ENCODE data around the gene MAD1L1.
A peak's percentile ranks its signal among the peaks of the same experiment; 100 is the strongest.

Gene MAD1L1

DNA sequence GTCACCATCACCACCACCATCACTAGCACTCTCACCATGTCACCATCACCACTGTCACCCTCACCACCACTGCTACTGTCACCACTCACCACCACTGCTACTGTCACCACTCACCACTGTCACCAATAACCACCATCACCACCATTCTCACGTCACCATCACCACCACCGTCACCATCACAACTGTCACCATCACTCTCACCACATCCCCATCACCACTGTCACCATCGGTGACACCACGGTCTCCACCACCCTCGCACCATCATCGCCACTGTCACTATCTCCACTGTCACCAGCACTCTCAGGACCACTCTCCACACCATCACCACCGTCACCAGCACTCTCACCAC is 130.4 kb downstream of the MAD1L1 start:
- no peak for DNase-seq (ENCODE audit: low spot score)

DNA sequence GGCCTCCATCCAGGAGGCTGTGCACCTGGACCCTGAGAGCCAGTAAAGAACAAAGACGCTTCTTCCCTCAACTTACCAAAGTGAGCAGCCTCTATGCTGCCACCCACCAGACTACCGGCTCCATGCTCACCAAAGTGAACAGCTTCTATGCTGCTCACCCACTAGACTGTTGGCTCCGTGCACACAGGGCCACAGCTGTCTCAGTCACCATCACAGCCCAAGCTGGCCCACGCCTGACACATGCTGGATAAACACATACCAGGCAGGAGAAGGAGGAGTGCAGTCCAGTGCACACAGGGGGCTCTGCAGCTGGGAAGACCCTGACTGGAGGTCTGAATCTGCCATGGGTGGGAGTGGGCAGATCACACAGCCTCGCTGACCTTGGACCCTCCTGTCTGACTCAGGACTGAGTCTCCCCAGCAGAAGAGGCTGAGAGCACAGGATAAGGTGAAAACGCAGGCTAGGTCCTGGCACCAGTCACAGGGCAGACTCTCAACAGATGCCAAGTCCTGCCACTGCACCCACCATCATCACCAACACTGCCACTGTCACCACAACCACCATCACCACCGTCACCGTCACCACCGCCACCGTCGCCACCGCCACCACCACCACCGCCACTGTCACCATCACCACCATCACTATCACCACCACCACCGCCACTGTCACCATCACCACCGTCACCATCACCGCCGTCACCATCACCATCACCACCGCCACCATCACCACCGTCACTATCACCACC is 130.9 kb downstream of the MAD1L1 start:
- no peak for DNase-seq (ENCODE audit: low spot score)

DNA sequence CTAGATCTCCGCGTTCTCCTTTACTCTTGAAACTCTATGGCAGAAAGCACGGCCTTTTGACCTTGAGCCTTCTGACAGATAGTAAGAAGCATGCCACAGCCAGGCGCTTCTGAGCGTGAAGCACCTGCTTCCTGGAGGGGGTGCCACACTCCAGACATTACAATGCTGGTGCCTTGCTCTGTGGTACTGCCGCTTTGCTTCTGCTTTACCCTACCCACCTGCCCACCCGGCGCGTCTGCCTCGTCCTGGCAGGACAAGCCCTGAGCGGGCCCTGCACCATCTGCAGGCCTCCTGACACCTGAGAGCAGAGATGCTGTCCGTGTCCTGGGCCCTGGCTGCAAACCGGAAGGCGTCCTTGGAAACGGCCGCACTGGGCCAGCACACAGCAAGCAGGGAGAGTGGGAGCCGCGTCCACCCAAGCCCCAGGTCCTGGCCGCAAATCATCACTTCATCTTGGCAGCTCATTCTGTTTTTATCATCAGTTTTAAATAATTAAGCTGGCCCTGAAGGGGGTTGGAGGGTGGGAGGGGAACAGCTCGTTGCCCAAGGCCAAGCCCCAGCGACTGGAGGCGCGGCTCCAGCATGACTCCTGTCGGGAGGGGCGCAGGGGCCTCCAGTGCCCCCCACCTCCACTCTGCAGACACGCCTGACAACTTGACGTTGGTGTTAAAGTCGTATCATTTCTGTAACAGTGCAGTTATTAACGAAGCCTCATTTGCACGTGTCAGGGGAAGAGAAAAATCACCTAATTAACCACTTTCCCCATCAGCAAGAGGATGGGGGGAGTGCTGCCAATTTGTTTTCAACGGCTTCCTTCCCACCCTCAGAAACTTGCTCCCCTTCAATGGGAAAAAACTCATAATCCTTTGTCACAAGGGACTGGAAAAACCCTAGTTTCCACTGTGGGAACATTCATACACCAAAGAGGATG is 132.2 kb downstream of the MAD1L1 start:
- DNase-seq (ENCODE audit: low spot score): no peak

DNA sequence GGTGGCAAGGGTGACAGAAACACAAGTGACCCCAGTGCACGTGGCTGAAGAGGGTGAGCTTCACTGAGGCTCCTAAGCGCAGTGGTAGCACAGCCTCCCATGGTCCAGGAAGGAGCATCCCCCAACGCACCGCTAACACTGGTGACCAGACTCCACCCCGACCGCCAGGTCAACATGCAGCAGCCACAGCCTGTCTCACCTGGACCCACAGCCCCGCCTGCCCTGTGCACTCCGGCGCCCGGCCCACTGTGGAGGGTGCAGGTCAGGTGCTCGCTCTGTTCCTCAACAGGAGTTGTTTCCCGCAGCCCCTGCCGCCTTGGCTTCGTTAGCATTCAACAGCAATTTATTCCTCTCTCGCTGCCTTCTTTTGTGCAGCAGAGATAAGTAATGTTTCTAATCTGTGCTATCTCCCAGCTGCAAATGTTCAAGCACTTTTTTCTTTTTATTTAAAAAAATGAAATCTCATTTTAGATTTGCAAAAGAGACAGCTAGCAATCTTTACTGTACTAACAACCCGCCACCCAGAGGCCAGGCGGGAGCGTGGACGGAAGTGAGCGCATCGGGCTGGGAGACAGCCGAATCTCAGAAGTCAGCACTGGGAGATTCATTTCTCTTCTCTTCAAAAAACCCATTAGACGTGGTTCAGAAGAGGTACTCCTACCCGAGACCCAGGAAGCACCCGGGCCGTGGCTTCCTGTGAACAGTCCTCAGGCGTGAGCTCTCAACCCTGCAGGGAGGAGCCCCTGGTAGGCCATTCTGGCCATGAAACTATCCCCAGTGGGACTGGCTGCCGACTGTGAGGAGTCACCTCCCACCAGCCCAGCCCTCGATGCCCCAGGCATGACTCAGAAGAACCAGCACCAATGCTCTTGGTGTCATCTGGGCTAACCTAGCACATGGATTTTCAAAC is 133.4 kb downstream of the MAD1L1 start:
- DNase-seq (ENCODE audit: low spot score): no peak

DNA sequence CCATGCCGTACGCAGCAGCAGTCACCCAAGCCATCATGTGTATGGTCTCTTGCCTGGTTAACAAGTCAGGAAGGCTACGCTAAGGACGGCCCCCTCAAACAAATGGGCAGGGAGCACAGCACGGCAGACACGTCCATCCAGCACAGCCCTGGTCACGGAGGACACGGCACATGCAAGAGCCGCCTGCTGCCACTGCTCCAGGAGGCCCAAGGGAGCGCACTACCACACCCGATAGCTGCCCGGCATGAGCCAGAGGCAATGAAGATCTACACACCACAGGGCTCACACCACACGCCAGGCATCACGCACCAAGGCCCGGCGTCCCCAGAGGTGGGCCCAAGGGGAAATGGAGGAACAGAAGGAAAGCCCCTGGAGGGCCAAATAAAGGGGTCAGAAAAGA is 134.2 kb downstream of the MAD1L1 start:
- DNase-seq (ENCODE audit: low spot score): no peak

DNA sequence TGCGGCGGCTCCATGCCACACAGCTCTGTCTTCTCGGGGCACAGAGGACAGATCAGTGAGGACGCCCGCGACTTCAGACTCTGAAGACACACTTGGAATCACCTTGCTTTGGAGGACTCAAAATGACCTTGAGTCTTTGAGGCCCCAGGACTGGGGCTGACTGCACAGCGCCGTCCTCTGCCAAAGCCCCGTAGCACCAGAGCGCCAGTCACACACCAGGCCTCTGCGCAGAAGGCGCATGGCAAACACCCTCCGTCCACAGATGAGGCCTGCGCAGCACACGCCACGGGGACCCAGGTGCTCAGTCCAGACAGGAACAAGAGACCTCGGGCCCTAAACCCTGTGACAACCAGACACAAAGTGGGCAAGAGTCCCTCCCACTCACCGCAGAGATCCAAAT is 134.7 kb downstream of the MAD1L1 start:
- no peak for DNase-seq (ENCODE audit: low spot score)

DNA sequence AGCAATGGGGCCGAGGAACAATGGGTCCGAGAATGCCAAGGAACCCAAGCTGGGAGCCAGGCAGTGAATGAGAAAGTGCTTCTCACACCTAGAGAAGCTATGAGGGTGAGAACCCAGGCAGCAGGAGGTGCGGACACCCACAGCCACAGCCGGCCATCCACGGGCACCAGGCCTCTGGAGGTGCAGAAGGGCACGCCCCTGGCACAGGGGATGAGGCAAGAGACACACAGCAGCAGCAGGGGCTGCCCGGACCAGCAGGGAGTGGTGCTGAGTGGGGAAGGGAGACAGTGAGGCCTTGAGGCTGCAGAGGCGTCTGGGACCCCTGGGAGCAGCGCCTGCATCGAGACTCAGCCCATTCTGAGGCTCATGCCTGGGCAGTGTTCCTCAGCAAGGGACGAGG is 135.3 kb downstream of the MAD1L1 start:
- no peak for DNase-seq (ENCODE audit: low spot score)

DNA sequence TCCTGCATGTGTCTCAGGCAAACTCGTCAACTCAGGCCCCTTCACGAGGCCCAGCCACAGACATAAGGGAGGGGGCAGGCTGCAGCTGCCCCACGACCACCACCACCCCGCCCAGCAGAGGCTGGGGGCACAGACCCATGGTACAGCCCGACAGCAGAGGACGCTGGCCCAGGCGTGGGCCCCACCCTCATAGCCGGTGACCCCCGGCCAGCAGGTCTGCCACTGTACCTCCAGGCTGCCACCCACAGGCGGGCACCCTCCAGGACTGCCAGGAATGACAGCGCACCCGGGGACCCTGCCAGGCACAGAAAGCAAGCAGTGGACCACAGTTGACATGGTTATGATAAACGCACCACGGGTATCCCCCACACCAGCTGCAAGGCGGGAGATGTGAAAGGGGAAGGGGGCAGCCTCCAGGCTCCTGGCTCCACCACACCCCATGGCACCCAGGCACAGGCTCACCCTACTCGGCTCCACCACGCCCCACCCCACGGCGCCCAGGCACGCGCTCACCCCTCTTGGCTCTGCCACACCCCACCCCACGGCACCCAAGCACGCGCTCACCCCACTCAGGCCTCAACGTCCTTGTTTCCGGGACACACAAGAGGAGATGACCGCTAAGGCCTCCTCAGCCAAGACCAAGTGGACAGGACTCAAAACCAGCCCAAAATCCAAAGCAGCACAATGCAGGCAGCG is 135.9 kb downstream of the MAD1L1 start:
- DNase-seq (ENCODE audit: low spot score): no peak

DNA sequence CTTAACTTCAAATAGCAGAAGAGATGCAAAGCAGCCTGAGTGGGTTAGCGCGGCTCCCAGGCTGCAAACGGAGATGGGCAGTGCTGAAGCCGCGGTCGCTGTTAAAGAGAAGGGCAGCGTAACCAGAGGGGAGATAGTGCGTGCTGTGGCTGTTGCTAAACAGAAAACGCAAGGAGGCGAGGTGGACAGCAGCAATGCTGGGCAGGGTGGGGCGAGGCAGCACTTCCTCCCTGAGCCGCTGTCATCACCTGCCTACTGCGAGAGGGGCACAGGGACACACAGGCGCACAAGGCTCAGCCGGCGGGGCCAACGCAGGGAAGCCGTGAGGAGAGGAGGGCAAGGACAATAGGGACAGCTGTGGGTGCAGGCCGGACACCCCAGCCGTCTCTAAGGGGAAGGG is 137.3 kb downstream of the MAD1L1 start:
- no peak for DNase-seq (ENCODE audit: low spot score)

DNA sequence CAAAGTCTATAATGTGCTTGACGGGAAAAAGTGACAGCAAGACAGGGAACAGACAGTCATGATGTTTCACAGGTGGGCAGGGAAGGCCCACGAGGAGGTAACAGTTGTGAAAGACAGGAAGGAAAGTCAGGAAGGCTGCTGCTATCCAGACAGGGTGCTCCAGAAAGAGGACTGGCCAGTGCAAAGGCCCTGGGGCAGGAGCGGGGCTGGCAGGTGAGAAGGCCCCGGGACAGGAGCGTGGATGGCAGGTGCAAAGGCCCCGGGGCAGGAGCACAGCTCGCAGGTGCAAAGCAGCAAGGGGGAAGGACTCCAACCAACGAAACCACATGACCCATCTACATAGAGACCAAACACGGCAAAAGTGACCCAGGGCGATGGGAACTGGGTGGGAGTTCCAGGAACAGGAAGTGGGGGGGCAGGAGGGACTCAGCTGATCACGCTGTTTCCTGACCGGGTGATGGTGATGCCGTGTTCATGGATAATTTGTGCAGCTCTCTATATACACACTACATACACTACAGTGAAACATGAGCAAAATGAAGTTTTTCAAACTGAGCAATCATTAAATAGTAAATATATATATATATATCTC is 138.2 kb downstream of the MAD1L1 start:
- no peak for DNase-seq (ENCODE audit: low spot score)

DNA sequence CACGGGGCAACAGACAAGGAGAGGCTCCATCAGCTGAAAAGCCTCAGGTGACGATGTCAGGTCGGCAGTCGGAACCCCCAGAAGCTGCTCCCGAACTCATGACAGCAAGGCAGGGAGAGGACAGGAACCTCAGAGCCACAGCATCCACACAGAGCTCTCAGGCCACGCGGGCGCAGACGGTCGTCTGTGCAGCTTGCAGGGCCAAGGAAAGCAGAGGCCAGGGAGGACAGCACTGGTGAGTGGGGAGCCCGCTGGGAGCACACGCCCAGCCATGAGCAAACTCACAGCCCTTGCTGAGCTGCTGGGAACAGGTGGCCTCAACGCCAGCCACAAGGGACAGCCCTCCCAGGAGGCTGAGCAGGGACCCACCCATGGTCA is 138.9 kb downstream of the MAD1L1 start:
- DNase-seq (ENCODE audit: low spot score): no peak

DNA sequence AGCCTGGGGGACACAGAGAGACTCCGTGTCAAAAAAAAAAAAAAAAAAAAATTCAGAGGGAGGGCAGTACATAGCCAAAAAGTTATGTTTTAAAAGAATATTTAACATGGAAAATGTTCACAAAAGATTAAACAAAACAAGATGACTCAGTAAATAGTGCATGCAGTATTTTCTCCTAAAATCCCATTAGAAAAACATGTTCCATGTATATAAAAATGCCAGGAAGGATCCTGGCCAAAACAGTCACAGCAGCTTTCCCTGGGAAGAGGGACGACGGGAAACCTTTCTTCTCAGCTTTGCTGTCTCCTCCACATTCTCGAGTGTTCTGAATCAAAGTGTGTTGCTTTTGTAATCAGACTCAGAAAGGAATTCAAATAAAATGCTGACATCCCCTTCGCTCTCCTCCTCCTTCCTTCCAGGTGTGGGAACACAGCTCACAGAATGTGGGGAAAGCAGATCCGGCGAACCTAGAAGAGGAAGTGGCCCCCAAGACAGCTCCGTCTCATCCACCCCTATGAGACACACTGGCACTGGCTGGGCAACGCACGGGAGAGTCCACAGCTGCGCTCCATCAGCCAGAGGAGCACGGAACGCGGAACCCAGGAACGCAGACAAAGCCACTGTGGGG is 139.4 kb downstream of the MAD1L1 start:
- no peak for DNase-seq (ENCODE audit: low spot score)

DNA sequence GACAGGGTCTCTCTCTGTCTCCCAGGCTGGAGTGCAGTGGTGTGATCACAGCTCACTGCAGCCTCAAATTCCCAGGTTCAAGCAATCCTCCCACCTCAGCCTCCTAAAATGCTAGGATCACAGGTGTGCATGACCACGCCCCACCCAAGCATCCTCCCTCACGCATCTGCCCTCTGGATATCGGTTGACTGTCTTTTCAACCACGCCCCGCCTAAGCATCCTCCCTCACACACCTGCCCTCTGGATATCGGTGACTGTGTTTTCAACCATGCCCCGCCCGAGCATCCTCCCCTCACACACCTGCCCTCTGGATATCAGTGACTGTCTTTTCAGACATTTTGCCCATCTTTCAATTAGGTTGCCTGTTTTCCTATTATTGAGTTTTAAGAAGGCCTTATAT is 140.5 kb downstream of the MAD1L1 start:
- no peak for DNase-seq (ENCODE audit: low spot score)

DNA sequence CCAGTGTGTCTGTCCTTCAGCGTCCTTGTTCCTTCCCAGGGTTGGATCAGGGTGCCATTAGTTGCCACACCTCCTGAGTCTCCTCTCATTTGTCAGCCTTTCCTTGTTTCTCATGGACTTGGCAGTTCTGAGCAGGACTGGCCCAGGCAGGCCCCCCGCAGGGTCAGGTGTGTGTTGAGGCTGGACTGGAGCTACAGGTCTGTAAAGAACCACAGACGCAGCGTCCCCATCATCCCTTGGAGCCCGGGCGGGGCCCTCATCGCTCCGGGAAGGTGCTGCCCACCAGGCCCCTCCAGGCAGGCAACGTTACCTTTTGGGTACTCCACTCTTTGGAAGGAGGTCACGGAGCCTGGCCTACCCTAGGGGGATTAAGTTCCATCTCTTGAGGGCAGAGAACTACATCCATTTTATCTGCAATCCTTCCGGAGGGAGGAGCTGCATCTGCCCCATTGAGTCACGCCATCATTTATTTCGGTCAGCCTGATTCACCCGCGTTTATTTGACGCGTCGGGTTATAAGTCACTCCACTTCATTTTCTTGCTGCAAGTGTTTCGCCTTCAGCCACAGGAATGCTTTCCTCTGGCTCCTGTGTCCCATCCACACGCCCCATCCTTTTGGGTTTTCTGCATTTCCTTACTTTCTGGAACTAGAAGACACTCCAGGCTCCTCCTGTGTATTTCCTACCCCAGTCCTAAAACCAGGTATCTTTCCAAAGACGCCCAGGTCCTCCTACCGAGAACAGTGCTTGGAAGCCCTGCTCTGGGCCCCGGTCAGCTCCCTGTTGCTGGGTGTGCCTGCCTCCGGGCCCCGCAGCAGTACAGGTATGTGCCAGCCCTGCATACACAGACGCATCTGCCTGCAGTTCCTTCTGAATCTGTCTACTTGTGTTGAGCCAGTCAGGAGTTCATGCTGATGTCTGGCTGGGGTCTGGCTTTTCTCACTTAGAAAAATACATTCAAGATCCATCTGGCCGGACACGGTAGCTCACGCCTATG is 141.9 kb downstream of the MAD1L1 start:
- no peak for DNase-seq (ENCODE audit: low spot score)

DNA sequence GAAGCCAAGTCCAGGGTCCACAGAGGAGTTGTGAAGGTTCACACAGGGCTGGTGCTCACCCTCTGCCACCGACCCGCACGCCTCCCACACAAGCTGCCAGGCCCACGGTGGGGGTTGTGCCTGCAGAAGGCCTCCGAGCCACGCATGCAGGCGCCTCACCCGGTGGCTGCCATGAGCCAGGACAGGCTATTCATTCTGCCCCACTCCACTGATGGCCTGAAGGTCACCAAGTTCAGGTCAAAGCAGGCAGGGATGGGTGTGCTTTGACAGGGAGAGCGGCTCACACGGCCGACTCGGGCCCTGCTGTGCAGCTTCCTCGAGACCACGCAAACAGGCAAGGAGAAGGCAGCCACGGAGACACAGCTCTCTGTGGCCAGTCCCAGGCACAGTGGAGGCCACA is 143.9 kb downstream of the MAD1L1 start:
- no peak for DNase-seq (ENCODE audit: low spot score)

DNA sequence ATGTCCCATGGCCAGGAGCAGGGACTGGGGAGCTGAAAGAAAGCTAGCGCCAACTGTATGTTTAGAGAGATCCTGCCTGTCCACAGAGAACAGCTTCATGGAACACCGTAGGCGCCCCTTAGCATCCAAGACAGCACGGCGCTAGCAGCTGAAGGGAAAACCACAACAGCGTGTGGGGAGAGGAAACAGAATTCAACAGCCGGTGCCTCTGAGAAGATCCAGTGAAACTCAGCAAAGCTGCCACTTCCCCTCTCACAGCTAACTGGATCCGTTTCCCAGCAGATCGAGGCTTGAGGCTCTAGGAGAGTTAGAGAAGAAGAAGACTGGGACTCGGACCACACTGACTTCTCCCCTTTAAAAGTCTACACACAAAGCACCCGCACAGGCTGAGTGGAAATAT is 145.0 kb downstream of the MAD1L1 start:
- peak; percentile 26 for DNase-seq (ENCODE audit: low spot score)

DNA sequence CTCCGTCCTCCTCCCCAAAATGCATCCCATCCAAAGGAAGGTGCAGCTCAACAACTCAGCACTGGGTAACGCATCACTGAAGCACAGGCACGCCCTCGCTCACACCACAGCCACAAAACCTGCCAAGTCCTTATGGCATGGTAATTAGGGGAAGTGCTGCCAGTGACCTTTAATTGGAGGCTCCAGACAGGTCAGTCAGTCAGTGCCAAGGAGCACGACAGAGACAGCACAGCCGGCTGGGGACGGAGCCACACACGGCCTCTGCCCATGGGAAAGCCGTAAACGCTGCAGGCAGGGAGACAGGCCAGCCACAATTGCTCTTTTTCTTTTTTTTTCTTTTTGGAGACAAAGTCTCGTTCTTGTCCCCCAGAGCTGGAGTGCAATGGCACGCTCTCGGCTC is 146.5 kb downstream of the MAD1L1 start:
- DNase-seq (ENCODE audit: low spot score): peak; percentile 35

DNA sequence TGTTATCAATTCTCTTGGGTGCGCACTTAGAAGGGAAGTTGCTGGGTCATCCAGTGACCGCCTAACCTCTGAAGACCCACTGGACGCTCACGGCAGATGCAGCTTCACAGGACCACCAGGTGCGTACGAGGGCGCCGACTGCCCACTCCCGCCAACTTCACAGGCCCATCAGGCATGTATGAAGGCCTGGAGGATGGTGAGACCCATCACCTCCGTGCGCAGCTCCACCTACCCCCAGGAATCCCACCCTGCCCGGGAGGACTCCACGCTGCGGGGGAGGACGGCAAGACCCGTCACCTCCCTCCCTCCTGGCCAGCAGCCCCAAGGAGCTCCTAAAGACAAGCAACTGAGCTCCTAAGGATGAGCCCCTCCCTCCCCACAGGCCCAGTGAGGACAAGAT is 146.9 kb downstream of the MAD1L1 start:
- no peak for DNase-seq (ENCODE audit: low spot score)

DNA sequence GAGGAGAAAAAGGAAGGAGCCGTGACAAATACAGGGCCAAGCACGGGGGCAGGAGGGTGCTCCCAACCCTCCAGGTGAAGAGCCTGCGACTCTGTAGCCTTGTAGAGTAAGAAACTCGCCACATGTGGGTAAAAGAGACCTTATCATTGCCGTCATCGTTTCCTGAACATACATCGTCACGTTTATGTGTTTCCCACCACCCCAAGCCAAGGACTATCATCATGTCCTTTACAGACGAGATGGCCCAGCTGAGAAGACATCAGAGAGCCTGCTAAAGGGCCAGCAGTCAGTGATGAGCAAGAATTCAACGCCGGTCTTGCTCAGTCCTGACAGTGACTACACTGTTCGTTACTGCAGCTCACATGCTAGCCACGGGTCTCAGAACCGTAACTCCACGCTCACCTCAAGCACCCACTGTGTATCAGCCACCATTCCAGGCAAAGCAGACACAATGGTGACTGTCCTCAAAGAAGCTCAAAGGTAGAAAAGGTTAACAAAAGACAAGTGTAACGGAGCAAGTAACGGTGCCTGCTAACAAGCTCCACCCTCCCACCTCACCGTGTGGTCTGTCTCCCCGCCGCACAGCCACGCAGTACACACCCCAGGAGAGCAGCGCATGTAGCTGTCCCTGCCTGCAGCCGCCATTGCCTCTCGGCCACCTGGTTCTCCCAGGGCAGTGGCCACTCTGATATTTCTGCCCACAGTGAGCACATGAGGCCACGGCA is 147.8 kb downstream of the MAD1L1 start:
- no peak for DNase-seq (ENCODE audit: low spot score)
